DND-41 (cell line): ENCODE results near the gene WNK2.

Experiments used
- EZH2 ChIP-seq: IDR thresholded peaks from 3 replicates; pipeline ENCODE4 v1.6.1; 2012; ENCODE audit warnings: borderline replicate concordance, low read depth, mild to moderate bottlenecking, moderate library complexity, low read length, inconsistent platforms; ENCODE audit not compliant: severe bottlenecking
- TF ChIP-seq, protein P1 (sequence below): IDR thresholded peaks from 2 replicates; pipeline ENCODE4 v1.5.1; 2012; ENCODE audit warnings: borderline replicate concordance, low read length, moderate library complexity, mild to moderate bottlenecking; ENCODE audit not compliant: poor library complexity, severe bottlenecking; ENCODE audit errors: extremely low read depth

DNA sequence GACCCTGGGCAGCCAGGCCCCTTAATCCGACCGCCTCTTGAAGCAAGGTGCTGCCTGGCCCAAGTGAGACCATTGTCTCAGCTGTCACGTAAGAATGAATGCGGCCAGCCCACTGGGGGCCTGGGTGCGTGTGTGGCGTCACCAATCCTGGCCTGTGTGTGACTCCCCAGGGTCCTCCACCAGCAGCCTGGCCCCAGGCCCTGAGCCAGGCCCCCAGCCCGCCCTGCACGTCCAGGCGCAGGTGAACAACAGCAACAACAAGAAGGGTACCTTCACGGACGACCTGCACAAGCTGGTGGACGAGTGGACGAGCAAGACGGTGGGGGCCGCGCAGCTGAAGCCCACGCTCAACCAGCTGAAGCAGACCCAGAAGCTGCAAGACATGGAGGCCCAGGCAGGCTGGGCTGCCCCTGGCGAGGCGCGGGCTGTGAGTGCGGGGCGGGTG, 124.2 kb downstream of the WNK2 start:
- TF ChIP-seq, protein P1, sequence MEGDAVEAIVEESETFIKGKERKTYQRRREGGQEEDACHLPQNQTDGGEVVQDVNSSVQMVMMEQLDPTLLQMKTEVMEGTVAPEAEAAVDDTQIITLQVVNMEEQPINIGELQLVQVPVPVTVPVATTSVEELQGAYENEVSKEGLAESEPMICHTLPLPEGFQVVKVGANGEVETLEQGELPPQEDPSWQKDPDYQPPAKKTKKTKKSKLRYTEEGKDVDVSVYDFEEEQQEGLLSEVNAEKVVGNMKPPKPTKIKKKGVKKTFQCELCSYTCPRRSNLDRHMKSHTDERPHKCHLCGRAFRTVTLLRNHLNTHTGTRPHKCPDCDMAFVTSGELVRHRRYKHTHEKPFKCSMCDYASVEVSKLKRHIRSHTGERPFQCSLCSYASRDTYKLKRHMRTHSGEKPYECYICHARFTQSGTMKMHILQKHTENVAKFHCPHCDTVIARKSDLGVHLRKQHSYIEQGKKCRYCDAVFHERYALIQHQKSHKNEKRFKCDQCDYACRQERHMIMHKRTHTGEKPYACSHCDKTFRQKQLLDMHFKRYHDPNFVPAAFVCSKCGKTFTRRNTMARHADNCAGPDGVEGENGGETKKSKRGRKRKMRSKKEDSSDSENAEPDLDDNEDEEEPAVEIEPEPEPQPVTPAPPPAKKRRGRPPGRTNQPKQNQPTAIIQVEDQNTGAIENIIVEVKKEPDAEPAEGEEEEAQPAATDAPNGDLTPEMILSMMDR, result no peak
- no peak for TF ChIP-seq EZH2
